Occipital lobe (tissue), 2 donors: ENCODE measurements around the gene KDM4E. TPM values are rescaled to one million over a fixed set of nuclear protein-coding genes. Genes with fewer than 3 reads are reported as not detected.

Experiments
- DNase-seq: peaks from one replicate; lab custom pipeline; 2025; lab: John Stamatoyannopoulos, UW
- total RNA-seq: library from RNA; depleted of rRNA; stranded (reverse); fragments of >200 nt; gene quantifications from one replicate; pipeline ENCODE4 v1.2.3, GENCODE V29; 2014

KDM4E gene
- total RNA-seq, 1 donor from 2014 or later: not detected

GRCh38 chr11:95050595-95051202 lies 25.6 kb downstream of the KDM4E start:
- DNase-seq: no peak

- no peak for DNase-seq
Measured at GRCh38 chr11:95054356-95054755, 29.3 kb downstream of the KDM4E start.

GRCh38 chr11:95055283-95055897 lies 30.3 kb downstream of the KDM4E start:
- DNase-seq: no peak

- DNase-seq: no peak
Measured at GRCh38 chr11:95057959-95058358, 32.9 kb downstream of the KDM4E start.

- DNase-seq: no peak
Measured at GRCh38 chr11:95058621-95059020, 33.6 kb downstream of the KDM4E start.

- DNase-seq: no peak
Measured at GRCh38 chr11:95059046-95059445, 34.0 kb downstream of the KDM4E start.

GRCh38 chr11:95065336-95065735 lies 40.3 kb downstream of the KDM4E start:
- no peak for DNase-seq

GRCh38 chr11:95066716-95067038 lies 41.6 kb downstream of the KDM4E start, which contains the start of gene SRSF8:
SRSF8 (plus strand) TSS chr11:95066919; CDS start chr11:95067227, 308 bp downstream.
- DNase-seq: no peak

GRCh38 chr11:95067039-95067840 lies 42.2 kb downstream of the KDM4E start:
- DNase-seq: peak; percentile 78

- no peak for DNase-seq
Measured at GRCh38 chr11:95067841-95068219, 42.8 kb downstream of the KDM4E start.

GRCh38 chr11:95068549-95068948 lies 43.5 kb downstream of the KDM4E start:
- DNase-seq: peak; percentile 77

GRCh38 chr11:95070471-95070870 lies 45.4 kb downstream of the KDM4E start:
- no peak for DNase-seq

- no peak for DNase-seq
Measured at GRCh38 chr11:95072948-95073347, 47.9 kb downstream of the KDM4E start.

GRCh38 chr11:95074792-95075563 lies 49.9 kb downstream of the KDM4E start:
- no peak for DNase-seq

GRCh38 chr11:95076416-95076815 lies 51.4 kb downstream of the KDM4E start:
- DNase-seq: no peak

GRCh38 chr11:95076981-95077380 lies 51.9 kb downstream of the KDM4E start:
- DNase-seq: no peak

Other genes with a start within 250 kb of the KDM4E start
- gene CWC15, start 51.7 kb upstream of the KDM4E start, total RNA-seq: 43.0 TPM
- gene KDM4D, start 51.5 kb upstream of the KDM4E start, total RNA-seq: 1.9 TPM
- not detected for gene KDM4F, start 24.2 kb downstream of the KDM4E start, total RNA-seq
- gene SRSF8, start 41.7 kb downstream of the KDM4E start, total RNA-seq: 16.1 TPM
- 22.9 TPM for gene ENDOD1, start 64.6 kb downstream of the KDM4E start, total RNA-seq
- gene SESN3, start 205.9 kb downstream of the KDM4E start, total RNA-seq: 86.1 TPM